C1 segment of cervical spinal cord (tissue), 14 donors: Measurements from ENCODE around the gene LHFPL6.

Experiments used
- DNase-seq, 14 donors: peaks; one replicate each; lab custom pipeline; 2025; lab: John Stamatoyannopoulos, UW

The LHFPL6 gene

DNA sequence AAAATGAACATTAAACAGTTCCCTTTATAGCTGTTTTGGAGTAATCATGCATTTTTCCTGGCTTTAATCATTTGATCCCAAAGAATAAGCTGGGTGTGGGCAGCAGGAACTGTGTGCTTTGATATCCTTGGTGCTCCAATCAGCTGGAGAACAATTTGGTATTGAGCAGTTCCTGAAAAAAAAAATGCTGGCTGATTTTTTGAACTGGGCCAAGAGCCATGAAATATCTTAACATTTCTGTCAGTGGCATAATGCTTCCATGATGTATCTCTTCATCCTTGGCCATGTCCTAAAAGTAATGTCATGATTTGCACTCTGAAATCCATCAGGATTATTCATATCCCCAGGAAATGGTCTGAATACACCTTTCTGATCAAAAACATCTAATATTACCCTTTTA lies 134.7 kb downstream of the LHFPL6 start:
- no peak for DNase-seq

DNA sequence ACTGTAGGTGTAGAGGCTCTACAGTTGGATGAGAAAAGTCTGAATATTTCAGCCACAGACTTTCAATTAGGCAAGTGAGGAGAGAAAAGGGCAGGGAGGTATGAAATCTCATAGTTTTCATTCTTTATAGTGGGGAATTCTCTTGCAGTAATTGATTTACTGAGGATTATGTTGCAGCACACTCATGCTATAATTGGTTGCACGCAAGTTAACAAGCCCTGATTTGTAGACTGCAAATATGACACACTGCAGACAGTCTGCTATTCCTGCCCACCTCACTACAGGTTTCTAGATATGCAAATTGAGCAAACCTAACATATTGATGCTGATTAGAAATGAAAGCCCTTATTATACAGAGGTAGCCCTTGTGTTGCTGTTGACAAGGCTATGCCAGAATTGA lies 139.4 kb downstream of the LHFPL6 start:
- DNase-seq: no peak

DNA sequence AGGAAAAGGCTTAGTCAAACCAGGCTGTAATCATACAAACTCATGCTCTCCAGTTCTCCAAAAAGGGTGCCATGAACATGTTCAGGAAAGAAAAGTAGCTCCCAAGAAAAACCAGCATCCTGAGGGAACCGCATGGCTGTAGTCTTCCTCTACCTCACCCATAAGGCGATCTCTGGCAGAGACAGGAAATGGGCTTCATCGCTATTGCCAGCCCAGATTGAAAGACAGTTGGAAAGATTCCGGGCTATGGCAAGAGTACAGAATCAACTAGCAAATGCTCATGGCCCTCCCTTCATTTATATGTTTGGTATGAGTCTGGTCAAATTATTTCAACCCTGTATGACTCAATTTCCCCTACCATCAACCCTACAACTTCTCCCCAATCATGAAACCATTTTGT lies 140.1 kb downstream of the LHFPL6 start:
- no peak for DNase-seq

DNA sequence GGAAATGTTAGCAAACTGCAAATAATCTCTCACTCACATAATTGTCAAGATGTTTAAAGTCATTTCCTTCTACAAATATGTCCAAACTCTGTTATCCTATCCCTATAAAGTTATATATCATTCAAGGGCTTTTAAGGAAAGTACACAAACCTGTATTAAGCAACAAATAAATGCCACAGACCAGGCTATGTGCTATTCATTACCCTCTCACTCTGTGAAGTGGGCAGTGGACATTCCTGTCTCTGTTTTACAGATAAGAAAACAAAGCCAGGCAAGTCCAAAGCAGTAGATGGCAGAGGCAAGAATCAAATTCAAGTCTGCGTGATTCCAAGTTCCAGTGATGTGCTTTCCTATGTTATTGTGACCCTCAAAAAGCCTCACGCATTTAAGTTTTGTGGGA lies 140.6 kb downstream of the LHFPL6 start:
- no peak for DNase-seq

DNA sequence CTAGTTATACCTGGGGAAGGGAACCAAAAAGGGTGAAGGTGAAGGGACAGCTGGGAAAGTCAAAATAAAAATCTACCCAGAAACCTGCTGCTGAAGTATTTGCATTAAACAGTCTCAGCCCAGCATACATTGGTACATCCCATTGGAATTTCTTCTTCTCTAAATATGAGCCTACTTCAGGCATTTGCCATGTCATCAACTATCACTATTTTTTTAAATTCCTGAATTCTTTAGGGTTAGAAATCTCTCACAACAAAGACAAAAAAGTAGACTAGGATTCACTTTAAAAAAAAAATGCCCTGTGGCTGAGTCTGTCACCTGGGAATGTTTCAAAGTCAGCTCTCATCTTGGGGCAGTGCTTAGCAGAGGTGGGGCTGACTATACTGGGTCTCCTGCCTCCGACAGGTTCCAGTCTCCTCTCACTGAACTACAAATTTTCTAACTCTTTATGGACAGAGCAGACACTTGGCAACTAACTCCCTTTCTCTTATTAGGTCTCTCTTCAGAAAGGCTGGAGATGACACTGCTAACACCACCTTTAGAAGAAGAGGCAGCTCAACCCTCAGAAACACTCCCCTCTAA lies 141.2 kb downstream of the LHFPL6 start:
- DNase-seq: no peak

DNA sequence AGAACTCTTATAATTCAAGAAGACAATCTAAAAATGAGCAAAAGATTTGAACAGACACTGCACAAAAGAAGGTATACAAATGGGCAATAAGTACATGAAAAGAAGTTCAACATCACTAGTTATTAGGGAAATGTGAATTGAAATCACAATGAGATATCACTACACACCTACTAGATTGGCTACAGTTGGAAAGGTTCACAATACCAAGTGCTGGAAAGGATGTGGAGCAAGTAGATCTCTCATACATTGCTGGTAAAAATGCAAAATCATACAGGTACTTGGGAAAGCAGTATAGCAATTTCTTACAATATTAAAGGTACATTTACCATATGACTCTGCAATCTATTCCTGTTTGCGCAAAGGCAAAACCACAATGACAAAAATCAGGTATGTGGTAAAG lies 145.7 kb downstream of the LHFPL6 start:
- DNase-seq: no peak

DNA sequence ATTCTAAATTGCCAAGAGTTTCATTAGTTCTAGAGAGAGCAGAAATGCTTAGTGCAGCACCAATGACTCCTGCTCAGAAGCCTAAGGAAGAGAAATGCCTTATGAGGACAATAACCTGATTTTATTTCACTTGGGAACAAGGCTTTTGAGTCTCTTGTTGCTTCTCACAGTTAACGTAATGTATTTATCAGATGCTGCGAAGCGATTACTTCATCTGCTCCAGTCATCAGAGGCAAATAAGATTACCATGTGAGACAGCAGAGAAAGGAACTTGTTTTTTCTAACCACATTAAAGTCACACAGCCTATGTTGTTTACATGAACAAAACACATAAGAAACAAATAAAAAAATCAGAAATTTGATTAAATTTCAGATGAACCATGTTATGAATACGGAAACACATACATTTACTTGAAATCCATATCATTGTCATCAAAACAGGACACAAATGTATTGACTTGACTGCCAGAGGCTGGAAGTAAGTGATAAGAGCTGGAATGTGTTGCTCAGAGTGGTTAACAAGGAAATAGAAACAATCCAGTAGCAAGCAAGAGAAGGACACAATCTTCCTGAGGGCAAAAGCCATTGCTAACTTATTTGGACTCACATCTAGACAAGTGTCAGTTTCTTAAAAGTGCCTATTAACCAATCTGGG lies 147.3 kb downstream of the LHFPL6 start:
- no peak for DNase-seq

DNA sequence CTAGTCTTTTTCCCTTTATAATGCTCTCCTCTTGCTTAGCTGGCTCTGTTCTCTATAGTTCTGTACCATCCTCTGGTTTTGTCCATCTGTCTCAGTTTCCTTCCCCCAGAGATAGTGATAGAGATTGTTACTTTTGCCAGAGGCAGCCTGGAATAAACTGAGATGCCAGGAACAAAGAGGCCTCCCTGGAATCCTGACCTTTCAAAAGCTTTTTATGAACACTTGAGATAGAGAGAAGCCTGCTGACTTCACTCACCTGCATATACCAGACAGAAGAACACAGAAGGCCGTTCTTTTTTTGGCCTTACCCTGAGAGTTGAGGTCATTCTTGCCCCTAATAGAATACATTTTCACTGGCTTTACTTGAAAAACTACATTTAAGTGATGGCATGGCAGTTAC lies 150.2 kb downstream of the LHFPL6 start:
- peak in 1 of 14 donors; percentile 92 for DNase-seq

DNA sequence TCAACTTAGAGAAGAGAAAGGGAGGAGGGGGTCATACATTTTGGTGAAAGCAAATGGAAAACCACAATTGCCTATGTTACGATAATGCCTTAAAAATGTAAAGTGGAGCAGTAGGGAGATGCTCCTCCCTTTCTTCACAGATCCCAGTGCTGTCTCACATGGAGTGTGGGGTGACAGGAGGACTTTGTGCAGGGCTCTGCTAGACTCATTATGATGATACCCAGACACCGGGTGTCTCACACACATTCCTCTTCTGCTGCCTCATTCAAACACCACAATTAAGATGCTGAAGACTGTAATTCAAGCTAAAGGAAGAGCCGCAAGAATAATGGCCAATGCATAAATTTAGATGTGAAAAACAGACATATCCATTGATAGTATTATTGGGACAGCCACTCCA lies 150.6 kb downstream of the LHFPL6 start:
- no peak for DNase-seq

DNA sequence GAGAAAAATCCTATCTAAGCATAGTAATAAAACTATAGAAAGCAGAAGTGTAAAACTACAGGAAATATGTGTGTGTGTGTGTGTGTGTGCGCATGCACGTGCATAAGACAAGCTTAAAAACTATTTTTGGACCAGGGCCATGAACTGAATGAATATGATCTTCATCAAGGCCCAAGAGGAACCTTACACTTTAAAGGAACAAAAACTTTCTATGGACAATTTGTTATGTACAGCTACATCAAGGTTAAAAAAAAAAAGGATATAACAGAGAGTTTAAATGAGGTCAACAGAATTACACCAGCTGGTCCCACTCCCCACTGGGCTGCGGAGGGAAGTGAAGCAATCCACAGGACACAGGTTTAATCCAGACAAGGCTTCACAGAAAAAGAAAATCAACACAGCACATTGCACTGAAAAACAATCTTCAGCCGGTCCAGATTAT lies 151.1 kb downstream of the LHFPL6 start:
- peak in 2 of 14 donors; percentile 10 to 90 for DNase-seq

DNA sequence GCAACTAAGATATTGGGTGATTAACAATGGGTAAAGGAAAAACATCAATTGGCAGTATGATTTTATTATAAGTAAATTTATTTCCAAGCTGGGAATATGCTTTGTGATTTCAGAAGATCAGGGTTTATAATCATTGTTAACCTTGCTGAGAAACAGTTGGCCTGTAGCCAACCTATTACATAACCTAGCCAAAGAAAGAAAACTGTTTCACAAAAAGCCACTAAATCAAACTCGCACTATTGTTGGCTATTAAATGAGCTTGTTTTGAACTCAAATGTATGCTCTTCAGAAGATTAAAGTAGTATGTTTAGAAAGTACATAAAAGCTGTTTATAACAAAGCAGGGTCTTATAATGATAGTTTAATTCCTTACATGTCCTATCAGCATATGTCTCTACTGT lies 151.7 kb downstream of the LHFPL6 start:
- peak in 1 of 14 donors; percentile 56 for DNase-seq

DNA sequence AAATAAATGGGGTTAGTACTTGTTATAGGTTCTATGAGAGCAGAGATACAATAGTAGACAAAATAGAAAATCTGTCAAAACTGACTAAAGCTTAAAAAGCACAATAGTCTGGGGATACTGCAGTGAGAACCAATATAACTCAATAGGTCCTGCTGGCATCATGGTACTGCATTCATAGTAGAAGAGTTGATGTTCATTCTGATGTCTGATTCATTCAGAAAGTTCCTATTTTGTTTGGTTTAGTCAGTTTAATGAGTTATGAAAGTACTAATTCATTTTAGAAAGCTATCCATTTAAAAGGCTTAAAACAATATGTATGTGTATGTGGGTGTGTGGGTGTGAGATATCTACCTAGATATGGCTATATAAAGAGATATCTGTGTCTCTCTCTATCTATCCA lies 152.8 kb downstream of the LHFPL6 start:
- DNase-seq: no peak

DNA sequence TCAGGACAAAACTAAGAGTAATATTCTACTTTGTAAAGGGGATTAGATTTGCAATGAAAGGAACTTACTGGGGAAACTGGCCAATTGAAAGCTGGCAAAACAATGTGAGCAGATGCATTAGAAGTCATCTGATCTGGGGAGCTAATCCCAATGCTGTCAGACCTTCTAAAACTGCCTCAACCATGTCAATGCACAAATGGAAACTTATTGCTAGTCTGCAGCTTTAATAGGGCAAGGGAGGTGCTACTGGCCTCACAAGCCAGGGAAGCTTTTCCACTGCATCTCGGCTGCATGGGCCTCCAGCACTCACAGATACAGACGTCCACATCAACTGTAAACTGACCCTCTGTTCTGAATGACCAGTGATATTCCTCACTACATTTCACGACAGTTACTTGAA lies 154.2 kb downstream of the LHFPL6 start:
- DNase-seq: peak in 2 of 14 donors; percentile 8 to 88

DNA sequence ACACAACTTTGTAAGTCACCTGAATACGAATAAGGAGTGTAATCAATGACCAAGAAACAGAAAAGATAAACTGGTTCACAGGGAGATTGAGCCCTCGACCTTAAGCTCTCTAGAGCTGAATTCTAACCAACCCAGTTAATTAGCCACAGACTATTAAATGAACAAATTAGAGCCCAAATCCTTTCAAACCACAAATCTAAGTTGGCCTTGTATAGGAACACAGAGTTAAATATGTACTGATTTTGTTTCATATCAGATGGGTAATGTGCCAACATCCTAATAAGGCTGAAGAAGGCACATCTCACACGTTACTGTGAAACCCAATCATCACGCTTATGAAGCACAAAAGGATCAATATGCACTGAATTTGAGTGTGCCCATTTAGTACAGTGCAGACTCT lies 156.1 kb downstream of the LHFPL6 start:
- DNase-seq: no peak

DNA sequence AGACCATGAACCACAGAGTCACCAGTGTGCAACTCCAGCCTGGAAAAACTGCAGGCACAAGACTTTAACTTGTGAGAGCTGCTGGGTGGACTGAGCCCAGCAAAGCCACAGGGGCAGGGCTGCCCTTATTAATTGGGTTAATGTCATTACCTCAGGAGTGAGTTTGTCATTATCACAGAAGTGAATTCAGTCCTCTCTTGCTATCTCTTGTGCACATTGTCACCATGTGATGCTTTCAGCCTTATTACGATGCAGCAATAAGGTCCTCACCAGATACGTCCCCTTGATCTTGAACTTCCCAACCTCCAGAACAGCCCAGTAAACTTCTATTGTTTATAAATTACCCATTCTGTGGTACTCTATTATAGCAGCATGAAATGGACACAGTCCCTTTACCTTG lies 158.1 kb downstream of the LHFPL6 start:
- DNase-seq: no peak

DNA sequence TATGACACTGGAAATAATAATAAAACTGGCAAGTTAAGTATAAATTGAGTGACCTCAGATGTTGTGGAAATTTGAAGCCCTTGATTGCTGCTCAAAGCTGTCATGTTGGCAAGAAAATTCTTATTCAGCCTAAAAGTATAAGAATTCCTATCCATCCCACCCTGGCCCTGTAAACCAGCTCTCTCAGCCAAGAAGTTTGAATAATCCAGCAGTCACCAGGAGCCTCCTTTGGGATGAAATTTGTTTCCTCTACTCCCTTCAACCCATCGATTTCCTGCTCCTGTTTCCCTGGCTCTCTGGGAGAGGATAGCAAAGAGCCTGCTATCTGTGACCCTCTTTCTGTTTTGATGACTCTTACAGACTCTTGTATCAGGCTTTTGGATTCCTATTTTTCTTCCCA lies 169.3 kb downstream of the LHFPL6 start:
- no peak for DNase-seq

DNA sequence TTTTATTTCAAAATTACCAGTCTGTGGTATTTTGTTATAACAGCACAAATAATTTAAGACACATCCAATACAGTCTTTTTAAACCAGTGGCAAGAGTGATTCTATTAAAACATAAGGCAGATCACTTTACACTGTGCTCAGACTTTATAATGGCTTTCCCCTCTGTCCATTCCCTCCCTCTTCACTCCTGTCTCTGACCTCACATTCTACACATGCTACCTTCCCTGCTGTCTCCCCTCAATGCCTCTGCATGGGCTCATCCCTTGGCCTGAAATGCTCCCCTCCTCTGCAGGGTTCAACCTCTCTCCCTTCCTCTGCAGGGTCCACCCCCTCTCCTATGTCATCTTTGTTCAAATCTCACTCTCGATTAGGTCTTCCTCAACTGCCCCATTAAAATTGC lies 170.8 kb downstream of the LHFPL6 start:
- DNase-seq: no peak

DNA sequence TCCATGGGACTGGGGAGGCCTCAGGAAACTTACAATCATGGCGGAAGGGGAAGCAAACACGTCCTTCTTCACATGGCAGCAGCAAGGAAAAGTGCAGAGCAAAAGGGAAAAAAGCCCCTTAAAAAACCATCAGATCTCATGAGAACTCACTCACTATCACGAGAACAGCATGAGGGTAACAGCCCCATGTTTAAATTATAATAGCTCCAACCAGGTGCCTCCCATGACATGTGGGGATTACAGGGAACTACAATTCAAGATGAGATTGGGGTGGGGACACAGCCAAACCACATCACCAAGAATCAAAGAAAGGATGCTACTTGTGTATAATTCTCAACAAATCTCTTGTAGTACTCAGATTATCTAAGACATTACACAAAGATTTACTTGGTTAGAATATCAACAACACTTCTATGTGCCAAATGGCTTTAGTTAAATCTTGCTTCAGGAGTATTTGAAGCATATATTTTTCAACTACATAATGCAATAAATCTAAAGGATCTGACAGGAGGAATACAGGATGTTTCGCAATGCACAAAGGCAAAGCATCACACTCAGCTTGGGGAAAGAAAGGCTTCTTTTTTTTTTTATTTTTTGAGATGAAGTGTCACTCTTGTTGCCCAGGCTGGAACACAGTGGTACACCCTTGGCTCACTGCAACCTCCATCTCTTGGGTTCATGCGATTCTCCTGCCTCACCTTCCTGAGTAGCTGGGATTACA lies 180.0 kb downstream of the LHFPL6 start:
- DNase-seq: no peak

DNA sequence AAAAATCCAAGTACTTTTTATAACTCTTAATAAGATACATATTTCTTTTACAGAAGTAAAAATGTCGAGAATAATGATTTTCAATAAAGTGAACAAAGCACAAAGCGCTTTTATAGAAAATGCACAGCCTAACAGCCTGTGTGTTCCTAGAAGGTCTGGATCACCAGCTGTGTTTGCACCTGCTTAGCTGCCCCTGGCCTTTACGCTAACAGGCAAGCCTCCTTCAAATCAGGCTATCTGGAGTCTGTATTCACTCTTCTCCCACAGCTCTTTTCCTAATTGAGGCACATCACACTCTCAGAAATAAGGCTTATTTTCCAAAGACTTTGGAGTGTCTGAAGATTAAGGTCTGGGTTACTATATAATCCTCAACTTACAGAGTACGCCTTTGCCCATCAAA lies 183.1 kb downstream of the LHFPL6 start:
- peak in 1 of 14 donors; percentile 38 for DNase-seq

DNA sequence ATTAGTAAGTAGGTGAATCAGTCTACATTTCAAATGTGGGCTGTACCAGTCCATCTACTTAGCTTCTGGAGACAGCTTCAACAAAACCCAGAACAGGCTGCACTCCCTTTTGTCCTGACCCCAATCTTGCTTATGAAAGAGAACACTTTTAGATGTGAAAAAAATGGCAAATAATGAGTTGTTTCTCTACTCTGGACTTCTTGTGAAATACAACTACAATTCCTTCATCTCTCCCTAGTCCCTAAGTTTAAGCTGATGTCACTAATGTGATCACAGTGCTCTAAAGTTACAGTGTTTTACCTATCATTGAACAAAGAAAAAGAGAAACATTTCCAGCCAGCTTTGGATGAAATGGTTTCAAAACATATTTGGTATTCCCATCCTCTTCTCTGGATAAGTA lies 183.9 kb downstream of the LHFPL6 start:
- DNase-seq: no peak

DNA sequence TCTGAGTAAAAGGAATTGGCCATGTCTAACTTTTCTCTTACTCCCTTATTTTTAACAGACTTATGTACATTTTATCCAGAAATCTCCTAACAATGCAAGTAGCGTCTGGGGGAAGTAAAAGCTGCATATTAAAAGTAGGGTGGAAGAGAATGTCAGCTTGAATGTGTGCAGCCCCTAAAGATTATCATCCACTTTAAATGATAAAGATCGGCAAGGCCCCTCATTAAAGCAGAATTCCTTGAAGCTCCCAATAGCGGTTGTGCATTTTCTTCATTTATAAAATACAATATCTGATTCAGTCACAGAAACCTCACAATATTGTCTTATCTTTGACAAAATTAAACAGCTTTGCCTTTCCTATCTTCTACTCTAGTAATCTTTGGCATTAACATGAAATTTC lies 184.6 kb downstream of the LHFPL6 start:
- no peak for DNase-seq

DNA sequence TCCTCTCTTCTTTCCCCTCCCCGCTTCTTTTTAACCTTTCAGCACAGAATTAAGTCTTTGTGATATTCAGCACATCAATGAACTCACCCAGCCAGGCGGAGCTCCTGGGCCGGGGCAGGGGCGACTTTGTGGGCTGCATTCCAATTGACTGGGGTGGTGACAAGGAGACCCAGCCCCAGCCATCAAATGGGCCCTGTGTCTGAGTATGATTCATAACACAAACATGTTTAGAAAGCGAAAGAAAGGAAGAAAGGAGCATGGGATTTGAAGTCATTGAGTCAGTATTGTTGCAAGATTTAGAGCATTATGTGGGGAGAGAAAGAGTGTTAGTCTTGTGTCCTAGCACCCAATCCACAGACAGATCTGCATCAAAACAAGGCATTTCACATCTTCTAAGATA lies 185.3 kb downstream of the LHFPL6 start:
- peak in 5 of 14 donors; percentile 7 to 57 (median 24) for DNase-seq

DNA sequence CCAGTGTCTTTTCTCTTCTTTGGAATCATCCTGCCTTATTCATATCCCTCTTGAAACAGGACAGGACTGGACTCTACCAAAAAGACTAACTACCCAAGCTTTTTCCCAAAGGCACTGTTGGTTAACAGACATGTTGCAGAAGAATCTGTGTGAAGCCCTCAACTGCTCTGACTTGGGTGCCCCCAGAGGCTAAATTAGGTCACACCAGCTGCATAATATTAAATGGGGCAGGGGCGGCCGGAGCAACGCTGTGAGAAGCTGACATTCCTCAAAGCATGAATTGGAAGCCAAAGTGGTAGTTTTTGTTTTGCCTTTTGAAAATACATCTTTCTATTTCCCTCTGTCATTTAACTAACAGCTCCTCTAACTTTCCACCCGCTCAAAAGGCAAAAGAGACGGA lies 185.9 kb downstream of the LHFPL6 start:
- peak in 4 of 14 donors; percentile 6 to 24 (median 14) for DNase-seq
